ENCODE measurements around the gene SLIT3.

The SLIT3 gene

GRCh38 chr5:169242175-169242848 is 58.6 kb downstream of the SLIT3 start:
- TF ChIP-seq TOX (CRISPR knock-in tag; IDR thresholded peaks at IDR 0.05; ENCODE audit: borderline replicate concordance) (no peak), OSR1 (CRISPR knock-in tag; IDR thresholded peaks at IDR 0.05) (no peak)
- ATAC-seq, result no peak

- no peak for TF ChIP-seq ZNF565 (CRISPR knock-in tag; conservative IDR thresholded peaks at IDR 0.05; ENCODE audit: low read depth)
- TF ChIP-seq ISL1 (CRISPR knock-in tag; IDR thresholded peaks at IDR 0.05), result peak; percentile 74
- no peak for TF ChIP-seq GLIS3 (CRISPR knock-in tag; IDR thresholded peaks at IDR 0.05)
- TF ChIP-seq BACH2 (CRISPR knock-in tag; IDR thresholded peaks at IDR 0.05; ENCODE audit: borderline replicate concordance), result no peak
- peak; percentile 78 for ATAC-seq
These were observed 71.5 kb downstream of the SLIT3 start for GRCh38 chr5:169229342-169229892.

- no peak for ATAC-seq
- TF ChIP-seq CSRNP3 (CRISPR knock-in tag; IDR thresholded peaks at IDR 0.05), result no peak
- no peak for TF ChIP-seq ZFP3 (CRISPR knock-in tag; IDR thresholded peaks at IDR 0.05)
- TF ChIP-seq ZNF565 (CRISPR knock-in tag; conservative IDR thresholded peaks at IDR 0.05; ENCODE audit: low read depth), result no peak
- TF ChIP-seq GLIS3 (CRISPR knock-in tag; IDR thresholded peaks at IDR 0.05), result no peak
- TF ChIP-seq BACH2 (CRISPR knock-in tag; IDR thresholded peaks at IDR 0.05; ENCODE audit: borderline replicate concordance), result no peak
These were observed 74.0 kb downstream of the SLIT3 start for GRCh38 chr5:169226895-169227294.

- peak; percentile 8; the same call in 1 of the 3 replicates for ATAC-seq
- TF ChIP-seq TOX (CRISPR knock-in tag; IDR thresholded peaks at IDR 0.05; ENCODE audit: borderline replicate concordance) (no peak), PATZ1 (CRISPR knock-in tag; IDR thresholded peaks at IDR 0.05; ENCODE audit: borderline replicate concordance) (no peak), POU6F1 (CRISPR knock-in tag; IDR thresholded peaks at IDR 0.05; ENCODE audit: borderline replicate concordance, low read depth) (no peak), BACH2 (CRISPR knock-in tag; IDR thresholded peaks at IDR 0.05; ENCODE audit: borderline replicate concordance) (no peak), ZNF70 (CRISPR knock-in tag; IDR thresholded peaks at IDR 0.05) (no peak), ZNF8 (CRISPR knock-in tag; IDR thresholded peaks at IDR 0.05) (no peak)
These were observed 75.0 kb downstream of the SLIT3 start for GRCh38 chr5:169225830-169226356.

GRCh38 chr5:169223595-169223953 is 77.4 kb downstream of the SLIT3 start:
- peak; percentile 75 for ATAC-seq
- TF ChIP-seq ZFP3 (CRISPR knock-in tag; IDR thresholded peaks at IDR 0.05), result no peak
- peak; percentile 91 for TF ChIP-seq ISL1 (CRISPR knock-in tag; IDR thresholded peaks at IDR 0.05)
- TF ChIP-seq ESRRG (CRISPR knock-in tag; IDR thresholded peaks at IDR 0.05), result no peak
- TF ChIP-seq ZFP30 (CRISPR knock-in tag; IDR thresholded peaks at IDR 0.05), result no peak
- no peak for TF ChIP-seq BACH2 (CRISPR knock-in tag; IDR thresholded peaks at IDR 0.05; ENCODE audit: borderline replicate concordance)
- TF ChIP-seq ZC3H10 (CRISPR knock-in tag; IDR thresholded peaks at IDR 0.05), result no peak
- 0 out of 2 replicates have a peak, but pooled peaks have one; percentile 24 for TF ChIP-seq GLIS3 (CRISPR knock-in tag; IDR thresholded peaks at IDR 0.05)
- TF ChIP-seq CSRNP3 (CRISPR knock-in tag; IDR thresholded peaks at IDR 0.05), result no peak
- TF ChIP-seq CSDC2 (CRISPR knock-in tag; IDR thresholded peaks at IDR 0.05), result no peak
- TF ChIP-seq RARB (CRISPR knock-in tag; IDR thresholded peaks at IDR 0.05), result no peak
- TF ChIP-seq OSR1 (CRISPR knock-in tag; IDR thresholded peaks at IDR 0.05), result no peak
- no peak for TF ChIP-seq TCF4 (CRISPR knock-in tag; IDR thresholded peaks at IDR 0.05; ENCODE audit: borderline replicate concordance)
- TF ChIP-seq CREB5 (CRISPR knock-in tag; IDR thresholded peaks at IDR 0.05; ENCODE audit: low read depth), result peak; percentile 52; the same call in 1 of the 2 replicates
- TF ChIP-seq TOX (CRISPR knock-in tag; IDR thresholded peaks at IDR 0.05; ENCODE audit: borderline replicate concordance), result no peak
- peak; percentile 22; the same call in 1 of the 2 replicates for TF ChIP-seq ZNF70 (CRISPR knock-in tag; IDR thresholded peaks at IDR 0.05)
- peak; percentile 57; the same call in 1 of the 2 replicates for TF ChIP-seq TSHZ2 (CRISPR knock-in tag; IDR thresholded peaks at IDR 0.05)
- TF ChIP-seq PPARA (CRISPR knock-in tag; IDR thresholded peaks at IDR 0.05; ENCODE audit: borderline replicate concordance), result no peak

All from SK-N-SH treated with all-trans-retinoic acid at 6 μM for 48 hours (cell line).